Endothelial cell of umbilical vein (primary cell): Measurements from ENCODE around the gene ATG7. TPM values are rescaled to one million over a fixed set of nuclear protein-coding genes. Genes with fewer than 3 reads are reported as not detected.

ENCODE experiments used
- BruUV-seq: library from RNA; stranded (reverse); fragments of 400-500 nt; replicated peaks from 2 replicates; lab custom pipeline; 2021; lab: Mats Ljungman, UMichigan
- CTCF ChIA-PET: fragments of 300-600, 350-600 bp; sonication (Branson Sonifier 250); formaldehyde crosslinking; loops from one replicate; lab custom pipeline; 2021; ENCODE audit warnings: antibody characterized with exemption, inconsistent platforms; lab: Charles Lee
- POLR2A ChIA-PET: fragments of 300-600, 350-600 bp; sonication (Branson Sonifier 250); formaldehyde crosslinking; loops from one replicate; lab custom pipeline; 2021; ENCODE audit warnings: antibody characterized with exemption, inconsistent platforms; lab: Charles Lee
- DNase-seq: peaks from one replicate; pipeline ENCODE4 v3.0.0-alpha.2; 2011; ENCODE audit warnings: low read depth, low spot score
- FAIRE-seq: peaks from 2 replicates; lab custom pipeline; 2011; peaks lifted over from hg19 to GRCh38; lab: Jason Lieb, UNC
- H2AFZ ChIP-seq: 2 replicates; pipeline ENCODE4 v1.6.0; 2012; ENCODE audit warnings: low read depth, low read length, control low read depth, inconsistent platforms
- H3K27ac ChIP-seq: 2 replicates; pipeline ENCODE4 v1.5.1; 2011; ENCODE audit warnings: low read depth, mild to moderate bottlenecking, control low read depth, low read length, moderate library complexity; ENCODE audit not compliant: insufficient read depth
- H3K27me3 ChIP-seq, 2 experiments: 2 replicates each; pipeline versions ENCODE4 v1.6.0 to v1.6.1; 2011; ENCODE audit warnings: low read length in 2 of 2, mixed read lengths in 1 of 2; ENCODE audit not compliant: control insufficient read depth in 2 of 2, insufficient read depth in 2 of 2
- H3K36me3 ChIP-seq, 2 experiments: 2 replicates in 1 of 2; 3 replicates in 1 of 2; pipeline ENCODE4 v1.5.1; 2011; ENCODE audit warnings: low read length in 2 of 2, mild to moderate bottlenecking in 1 of 2, moderate library complexity in 1 of 2; ENCODE audit not compliant: control insufficient read depth in 2 of 2, insufficient read depth in 2 of 2; ENCODE audit errors: extremely low read depth in 1 of 2
- H3K4me1 ChIP-seq: 3 replicates; pipeline ENCODE4 v1.5.1; 2011; ENCODE audit warnings: mild to moderate bottlenecking, low read length; ENCODE audit not compliant: control insufficient read depth, insufficient read depth; ENCODE audit errors: extremely low read depth
- H3K4me2 ChIP-seq: 2 replicates; pipeline ENCODE4 v1.6.1; 2011; ENCODE audit warnings: low read length, control low read depth, mixed read lengths; ENCODE audit not compliant: insufficient read depth
- H3K4me3 ChIP-seq, 3 experiments: fragments of 200-600 bp in 1 of 3; sonication (generic), shearing (Covaris generic) in 1 of 3; replicated peaks in 1 of 3; 2 replicates each; pipeline ENCODE4 v1.5.1; 2011 to 2016; ENCODE audit warnings: control low read depth in 3 of 3, low read length in 3 of 3, mild to moderate bottlenecking in 2 of 3, inconsistent platforms in 1 of 3, low read depth in 1 of 3, moderate library complexity in 1 of 3; ENCODE audit not compliant: insufficient read depth in 1 of 3
- H3K79me2 ChIP-seq: 2 replicates; pipeline ENCODE4 v1.6.0; 2012; ENCODE audit warnings: low read length, inconsistent platforms; ENCODE audit not compliant: control insufficient read depth, insufficient read depth
- H3K9ac ChIP-seq: replicated peaks from 2 replicates; pipeline ENCODE3; 2011; ENCODE audit warnings: low read length, control low read depth; ENCODE audit not compliant: insufficient read depth; ENCODE audit errors: extremely low read depth
- H3K9me1 ChIP-seq: replicated peaks from 3 replicates; pipeline ENCODE4 v1.6.0; 2011; ENCODE audit warnings: mild to moderate bottlenecking, low read length; ENCODE audit not compliant: control insufficient read depth, insufficient read depth; ENCODE audit errors: extremely low read depth
- H3K9me3 ChIP-seq: replicated peaks from 2 replicates; pipeline ENCODE4 v1.5.1; 2012; ENCODE audit warnings: low read length, inconsistent platforms; ENCODE audit not compliant: control insufficient read depth, insufficient read depth
- H4K20me1 ChIP-seq: replicated peaks from 2 replicates; pipeline ENCODE3; 2011; ENCODE audit warnings: mild to moderate bottlenecking, low read length; ENCODE audit not compliant: control insufficient read depth, insufficient read depth; ENCODE audit errors: extremely low read depth
- EZH2 ChIP-seq: IDR thresholded peaks from 2 replicates; pipeline ENCODE4 v1.6.1; 2012; ENCODE audit warnings: borderline replicate concordance, low read depth, mild to moderate bottlenecking, moderate library complexity, low read length, inconsistent platforms; ENCODE audit not compliant: severe bottlenecking
- FOS ChIP-seq: IDR thresholded peaks from 2 replicates; pipeline ENCODE4 v1.6.1; 2011; ENCODE audit warnings: mild to moderate bottlenecking, low read length, moderate library complexity, borderline replicate concordance; ENCODE audit not compliant: insufficient read depth
- GATA2 ChIP-seq: IDR thresholded peaks from 2 replicates; pipeline ENCODE4 v1.7.0; 2011; ENCODE audit warnings: low read depth, mild to moderate bottlenecking, moderate library complexity, mixed read lengths, low read length; ENCODE audit not compliant: insufficient read length, insufficient read depth
- JUN ChIP-seq: IDR thresholded peaks from 2 replicates; pipeline ENCODE4 v1.6.1; 2011; ENCODE audit warnings: borderline replicate concordance, low read depth; ENCODE audit not compliant: insufficient read length, insufficient read depth
- MYC ChIP-seq: IDR thresholded peaks from one replicate; pipeline ENCODE4 v1.6.1; 2011; ENCODE audit warnings: mild to moderate bottlenecking, low read depth, low read length
- POLR2A ChIP-seq: IDR thresholded peaks from 2 replicates; pipeline ENCODE4 v1.6.1; 2012; ENCODE audit warnings: low read depth, mild to moderate bottlenecking, control low read depth, low read length
- dilution Hi-C: fragments of 300-500 bp; cut with MboI; formaldehyde crosslinking; loops from one replicate; pipeline ENCODE4 v1.15.0; 2019; ENCODE audit warnings: low sequenced_read_pairs; ENCODE audit not compliant: extremely low pct_ligation_motif_present
- intact Hi-C: fragments of 100-400 bp; cut with micrococcal nuclease; formaldehyde crosslinking; loops from one replicate; pipeline ENCODE4 v1.10.0; 2022
- polyA plus RNA-seq, 4 experiments: library from polyadenylated mRNA; depleted of rRNA in 3 of 4; stranded (reverse) in 3 of 4; unstranded in 1 of 4; fragments of >200 nt; gene quantifications; 2 replicates each; pipeline versions ENCODE4 v1.2.1 to v1.2.3, GENCODE V29; 2011 to 2012; ENCODE audit warnings: missing spikeins in 1 of 4
- total RNA-seq: library from RNA; stranded (reverse); gene quantifications from 2 replicates; pipeline ENCODE4 v1.2.3, GENCODE V29; 2021
- TF ChIP-seq, protein P1 (sequence below), 2 donors: IDR thresholded peaks; 1 replicate in 1 of 2; 2 replicates in 1 of 2; pipeline ENCODE4 v1.5.1; 2011; ENCODE audit warnings: low read length in 2 of 2, mild to moderate bottlenecking in 2 of 2, moderate library complexity in 2 of 2, control low read depth in 1 of 2, inconsistent platforms in 1 of 2, low read depth in 1 of 2; ENCODE audit not compliant: insufficient read depth in 1 of 2; ENCODE audit errors: extremely low read depth in 1 of 2

ATG7 gene
- total and polyA plus RNA-seq, 2 donors (not counting 3 experiments of a cell fraction or from before 2014, with no cell fraction given) = 30.8 to 48.3 TPM

DNA sequence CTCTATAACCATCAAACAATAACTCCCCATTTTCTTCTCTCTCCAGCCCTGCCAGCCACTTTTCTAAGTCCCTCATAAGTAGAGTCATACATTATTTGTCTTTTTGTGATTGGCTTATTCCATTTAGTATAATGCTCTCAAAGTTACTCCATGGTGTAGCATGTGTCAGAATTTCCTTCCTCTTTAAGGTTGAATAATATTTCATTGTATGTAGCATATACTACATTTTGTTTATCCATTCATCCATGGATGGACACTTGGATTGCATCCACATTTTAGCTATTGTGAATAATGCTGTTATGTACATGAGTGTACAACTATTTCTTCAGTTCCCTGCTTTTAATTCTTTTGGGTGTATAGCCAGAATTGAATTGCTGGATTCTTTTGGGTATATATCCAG is 138.4 kb downstream of the ATG7 start:
- no peaks in the 10 kb centered on the region for H4K20me1 ChIP-seq
- no peaks in the 10 kb centered on the region for H3K9me3 ChIP-seq
- no peaks in the 10 kb centered on the region for H3K4me1 ChIP-seq
- no TSS peak for BruUV-seq
- H3K4me3 ChIP-seq = no peak overlapping the region
- ChIA-PET CTCF (interaction anchor here (1.4 kb wide), 1 partner anchor 10 kb away, joined by 3 read pairs; no protein-coding TSS in a partner anchor), POLR2A (no interaction called here)
- H3K27me3 ChIP-seq = no peaks in the 10 kb centered on the region
- peaks cover 0 to 3% of the 10 kb centered on the region in 2 experiments for H3K36me3 ChIP-seq
- no peaks in the 10 kb centered on the region for H3K9me1 ChIP-seq
- H3K9ac ChIP-seq = no peak overlapping the region
- FAIRE-seq (no peak), DNase-seq (peak; percentile 68)
- H3K27ac ChIP-seq = no peak overlapping the region
- no peak overlapping the region for H3K4me2 ChIP-seq
- no peak overlapping the region for H2AFZ ChIP-seq
- H3K79me2 ChIP-seq = no peaks in the 10 kb centered on the region
- intact Hi-C loops = no loop called here
- no peak for TF ChIP-seq MYC
- no peak for TF ChIP-seq POLR2A
- TF ChIP-seq JUN = peak; percentile 14
- peak; percentile 10 for TF ChIP-seq FOS
- no peak for TF ChIP-seq EZH2
- TF ChIP-seq, protein P1, sequence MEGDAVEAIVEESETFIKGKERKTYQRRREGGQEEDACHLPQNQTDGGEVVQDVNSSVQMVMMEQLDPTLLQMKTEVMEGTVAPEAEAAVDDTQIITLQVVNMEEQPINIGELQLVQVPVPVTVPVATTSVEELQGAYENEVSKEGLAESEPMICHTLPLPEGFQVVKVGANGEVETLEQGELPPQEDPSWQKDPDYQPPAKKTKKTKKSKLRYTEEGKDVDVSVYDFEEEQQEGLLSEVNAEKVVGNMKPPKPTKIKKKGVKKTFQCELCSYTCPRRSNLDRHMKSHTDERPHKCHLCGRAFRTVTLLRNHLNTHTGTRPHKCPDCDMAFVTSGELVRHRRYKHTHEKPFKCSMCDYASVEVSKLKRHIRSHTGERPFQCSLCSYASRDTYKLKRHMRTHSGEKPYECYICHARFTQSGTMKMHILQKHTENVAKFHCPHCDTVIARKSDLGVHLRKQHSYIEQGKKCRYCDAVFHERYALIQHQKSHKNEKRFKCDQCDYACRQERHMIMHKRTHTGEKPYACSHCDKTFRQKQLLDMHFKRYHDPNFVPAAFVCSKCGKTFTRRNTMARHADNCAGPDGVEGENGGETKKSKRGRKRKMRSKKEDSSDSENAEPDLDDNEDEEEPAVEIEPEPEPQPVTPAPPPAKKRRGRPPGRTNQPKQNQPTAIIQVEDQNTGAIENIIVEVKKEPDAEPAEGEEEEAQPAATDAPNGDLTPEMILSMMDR (IDR thresholded peaks at IDR 0.05; ENCODE audit: extremely low read depth in 1 of 2, insufficient read depth in 1 of 2, low read depth in 1 of 2, low read length in 2 of 2) = no peak
- no peak for TF ChIP-seq GATA2
- dilution Hi-C loops = no loop called here
